MM.1S (cell line): Measurements from ENCODE around the gene ARVCF.

Source experiments
- DNase-seq: peaks from one replicate; pipeline ENCODE4 v3.0.0-alpha.2; 2015
- H2AFZ ChIP-seq: fragments of 300-600 bp; sonication (generic); 2 replicates; pipeline ENCODE4 v1.6.0; 2016; ENCODE audit warnings: antibody characterized with exemption, low read length
- H3F3A ChIP-seq: fragments of 300-600 bp; sonication (generic); 2 replicates; pipeline ENCODE4 v1.6.1; 2016; ENCODE audit warnings: mild to moderate bottlenecking, antibody characterized with exemption, low read length, moderate library complexity, mixed read lengths; ENCODE audit not compliant: insufficient read depth
- H3K27ac ChIP-seq: fragments of 300-600 bp; sonication (generic); 2 replicates; pipeline ENCODE4 v1.5.1; 2016; ENCODE audit warnings: mild to moderate bottlenecking, low read length
- H3K27me3 ChIP-seq: fragments of 300-600 bp; sonication (generic); replicated peaks from 2 replicates; pipeline ENCODE4 v1.6.0; 2016; ENCODE audit warnings: low read length; ENCODE audit not compliant: insufficient read depth
- H3K36me3 ChIP-seq: fragments of 300-600 bp; sonication (generic); replicated peaks from 2 replicates; pipeline ENCODE4 v1.6.1; 2016; ENCODE audit warnings: mild to moderate bottlenecking, low read length, mixed read lengths; ENCODE audit not compliant: insufficient read depth
- H3K4me1 ChIP-seq: fragments of 300-600 bp; sonication (generic); 2 replicates; pipeline ENCODE4 v1.6.1; 2016; ENCODE audit warnings: low read length, mixed read lengths
- H3K4me2 ChIP-seq: fragments of 300-600 bp; sonication (generic); 2 replicates; pipeline ENCODE4 v1.6.0; 2016; ENCODE audit warnings: low read depth, low read length
- H3K4me3 ChIP-seq: fragments of 300-600 bp; sonication (generic); 2 replicates; pipeline ENCODE4 v1.5.1; 2016; ENCODE audit warnings: low read length, mixed read lengths
- H3K79me2 ChIP-seq: fragments of 300-600 bp; sonication (generic); 2 replicates; pipeline ENCODE4 v1.6.1; 2016; ENCODE audit warnings: mixed run types, low read length, mixed read lengths
- H3K9ac ChIP-seq: fragments of 300-600 bp; sonication (generic); 2 replicates; pipeline ENCODE4 v1.6.1; 2016; ENCODE audit warnings: low read length, mixed read lengths
- H3K9me2 ChIP-seq: fragments of 300-600 bp; sonication (generic); replicated peaks from 2 replicates; pipeline ENCODE4 v1.6.1; 2016; ENCODE audit warnings: mild to moderate bottlenecking, low read length, mixed read lengths; ENCODE audit not compliant: insufficient read depth
- H3K9me3 ChIP-seq: fragments of 300-600 bp; sonication (generic); replicated peaks from 2 replicates; pipeline ENCODE4 v1.6.1; 2016; ENCODE audit warnings: mild to moderate bottlenecking, low read length, mixed read lengths; ENCODE audit not compliant: insufficient read depth
- H4K20me1 ChIP-seq: fragments of 300-600 bp; sonication (generic); 2 replicates; pipeline ENCODE4 v1.6.1; 2016; ENCODE audit warnings: mild to moderate bottlenecking, low read length, moderate library complexity, mixed read lengths; ENCODE audit not compliant: insufficient read depth
- EZH2 ChIP-seq: fragments of 300-600 bp; sonication (generic); optimal IDR thresholded peaks from 2 replicates; pipeline ENCODE3; 2017; ENCODE audit warnings: low read depth, mild to moderate bottlenecking, antibody characterized with exemption, low read length, mixed read lengths
- EZH2phosphoT487 ChIP-seq: fragments of 300-600 bp; sonication (generic); IDR thresholded peaks from 2 replicates; pipeline ENCODE4 v1.6.1; 2018; ENCODE audit warnings: antibody characterized with exemption, low read length
- TF ChIP-seq, protein P1 (sequence below): fragments of 300-600 bp; sonication (generic); IDR thresholded peaks from 2 replicates; pipeline ENCODE4 v1.5.1; 2016; ENCODE audit warnings: antibody characterized with exemption, low read length, mixed read lengths

ARVCF gene

DNA sequence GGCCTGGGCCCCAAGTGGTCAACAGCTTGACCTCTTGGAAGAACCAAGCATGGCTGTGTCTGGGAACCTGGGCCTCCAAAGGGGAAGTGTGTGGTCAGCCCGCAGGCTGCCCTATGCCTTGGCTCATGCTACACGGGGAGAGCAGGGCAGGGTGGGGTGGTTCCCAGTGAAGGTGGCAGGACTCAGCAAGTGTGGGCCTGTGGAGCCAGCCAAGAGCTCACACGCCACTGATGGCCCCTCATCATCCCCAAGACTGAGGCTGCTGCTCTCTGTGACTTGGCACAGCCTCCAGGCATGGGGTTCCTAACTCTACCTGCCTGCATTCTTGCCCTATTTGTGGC is 47.5 kb upstream of the ARVCF start:
- no peak for DNase-seq
- Histone ChIP-seq H3K4me3 (no peak overlapping the region), H3K9me3 (no peaks in the 10 kb centered on the region), H2AFZ (no peak overlapping the region), H3K9ac (no peak overlapping the region), H3K27me3 (no peaks in the 10 kb centered on the region), H3K79me2 (no peaks in the 10 kb centered on the region), H4K20me1 (no peaks in the 10 kb centered on the region), H3K27ac (no peak overlapping the region), H3K9me2 (no peaks in the 10 kb centered on the region), H3F3A (no peaks in the 10 kb centered on the region), H3K4me2 (no peak overlapping the region), H3K4me1 (no peaks in the 10 kb centered on the region), H3K36me3 (no peaks in the 10 kb centered on the region)
- TF ChIP-seq EZH2phosphoT487 (no peak), EZH2 (no peak)
- TF ChIP-seq, protein P1, sequence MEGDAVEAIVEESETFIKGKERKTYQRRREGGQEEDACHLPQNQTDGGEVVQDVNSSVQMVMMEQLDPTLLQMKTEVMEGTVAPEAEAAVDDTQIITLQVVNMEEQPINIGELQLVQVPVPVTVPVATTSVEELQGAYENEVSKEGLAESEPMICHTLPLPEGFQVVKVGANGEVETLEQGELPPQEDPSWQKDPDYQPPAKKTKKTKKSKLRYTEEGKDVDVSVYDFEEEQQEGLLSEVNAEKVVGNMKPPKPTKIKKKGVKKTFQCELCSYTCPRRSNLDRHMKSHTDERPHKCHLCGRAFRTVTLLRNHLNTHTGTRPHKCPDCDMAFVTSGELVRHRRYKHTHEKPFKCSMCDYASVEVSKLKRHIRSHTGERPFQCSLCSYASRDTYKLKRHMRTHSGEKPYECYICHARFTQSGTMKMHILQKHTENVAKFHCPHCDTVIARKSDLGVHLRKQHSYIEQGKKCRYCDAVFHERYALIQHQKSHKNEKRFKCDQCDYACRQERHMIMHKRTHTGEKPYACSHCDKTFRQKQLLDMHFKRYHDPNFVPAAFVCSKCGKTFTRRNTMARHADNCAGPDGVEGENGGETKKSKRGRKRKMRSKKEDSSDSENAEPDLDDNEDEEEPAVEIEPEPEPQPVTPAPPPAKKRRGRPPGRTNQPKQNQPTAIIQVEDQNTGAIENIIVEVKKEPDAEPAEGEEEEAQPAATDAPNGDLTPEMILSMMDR, result no peak

DNA sequence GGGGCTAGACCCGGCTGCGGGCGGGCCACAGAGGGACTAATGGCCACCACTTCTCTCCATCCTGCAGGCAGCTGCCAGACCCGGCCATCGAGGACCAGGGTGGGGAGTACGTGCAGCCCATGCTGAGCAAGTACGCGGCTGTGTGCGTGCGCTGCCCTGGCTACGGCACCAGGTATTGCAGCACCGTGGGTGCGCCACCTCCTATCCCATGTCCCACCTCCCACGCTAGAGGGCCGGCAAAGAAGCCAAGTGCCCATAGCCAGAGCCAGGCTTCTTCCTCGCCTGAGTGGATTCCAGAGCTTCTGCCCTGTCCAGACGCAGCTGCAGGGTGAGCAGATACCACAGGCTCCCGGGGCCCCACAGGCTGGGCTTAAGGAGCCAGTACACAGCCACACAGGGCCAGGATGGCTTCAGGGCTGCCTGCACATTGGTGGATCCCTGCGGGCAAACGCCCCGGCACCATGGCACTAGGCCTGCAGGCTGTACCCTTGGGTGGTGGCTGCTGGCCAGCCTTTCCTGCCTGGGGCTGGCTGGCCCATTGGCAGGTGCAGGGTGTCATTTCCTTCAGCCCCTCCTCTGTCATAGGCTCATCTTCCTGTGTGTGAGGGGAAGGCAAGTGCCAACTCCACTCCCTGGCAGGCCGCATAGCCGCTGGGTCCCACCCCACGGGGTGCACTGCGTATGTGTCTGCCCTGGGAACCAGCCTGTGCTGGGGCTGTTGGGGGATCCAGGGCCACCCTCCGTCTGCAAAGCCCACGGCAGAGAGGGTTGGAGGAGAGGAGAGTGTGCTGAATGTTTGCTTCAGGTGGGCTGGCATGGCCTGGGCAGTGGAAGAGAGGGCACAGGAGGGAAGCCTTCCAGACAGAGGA is 46.9 kb upstream of the ARVCF start:
- Histone ChIP-seq H3K79me2 (no peaks in the 10 kb centered on the region), H4K20me1 (no peaks in the 10 kb centered on the region), H3K27ac (no peak overlapping the region)

DNA sequence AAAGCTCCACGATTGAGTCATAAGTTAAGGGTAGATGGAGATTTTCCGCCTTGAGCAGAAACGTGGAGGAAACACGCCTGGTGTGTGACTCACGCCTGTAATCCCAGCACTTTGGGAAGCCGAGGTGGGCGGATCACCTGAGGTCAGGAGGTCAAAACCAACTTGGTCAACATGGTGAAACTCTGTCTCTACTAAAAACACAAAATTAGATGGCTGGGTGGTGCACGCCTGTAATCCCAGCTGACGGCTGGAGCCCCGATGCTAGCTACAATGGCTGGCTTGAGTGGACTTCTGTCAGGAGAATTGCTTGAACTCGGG is 46.1 kb upstream of the ARVCF start:
- TF ChIP-seq, protein P1, result no peak
- TF ChIP-seq EZH2phosphoT487 (no peak), EZH2 (no peak)

More for the DNA sequence above, 46.9 kb upstream of the ARVCF start:
- Histone ChIP-seq H3K9ac (no peak overlapping the region), H3K9me2 (no peaks in the 10 kb centered on the region), H3K27me3 (no peaks in the 10 kb centered on the region), H3K9me3 (no peaks in the 10 kb centered on the region), H3K4me2 (no peak overlapping the region), H3K4me3 (no peak overlapping the region), H2AFZ (no peak overlapping the region), H3K36me3 (no peaks in the 10 kb centered on the region), H3K4me1 (no peaks in the 10 kb centered on the region), H3F3A (no peaks in the 10 kb centered on the region)
- TF ChIP-seq, protein P1, result no peak
- TF ChIP-seq EZH2phosphoT487 (no peak), EZH2 (no peak)
- no peak for DNase-seq

More for the DNA sequence above, 46.1 kb upstream of the ARVCF start:
- Histone ChIP-seq H2AFZ (no peak overlapping the region), H3K79me2 (no peaks in the 10 kb centered on the region), H3K4me1 (no peaks in the 10 kb centered on the region), H3K9me3 (no peaks in the 10 kb centered on the region), H3F3A (no peaks in the 10 kb centered on the region), H3K9ac (no peak overlapping the region), H3K4me3 (no peak overlapping the region), H3K36me3 (no peaks in the 10 kb centered on the region), H3K9me2 (no peaks in the 10 kb centered on the region), H3K27ac (no peak overlapping the region), H4K20me1 (no peaks in the 10 kb centered on the region), H3K27me3 (no peaks in the 10 kb centered on the region), H3K4me2 (no peak overlapping the region)
- no peak for DNase-seq
